GM04504 (cell line): ENCODE results near the gene VMAC.
"Not testable (repeated sequence)": the region's sequence is repeated elsewhere in the genome, so short reads cannot be mapped to it uniquely, and the experiment has no call there.

Source experiments
- DNase-seq: peaks from one replicate; pipeline ENCODE4 v3.0.0-alpha.2; 2012; ENCODE audit warnings: low read depth

VMAC gene

GRCh38 chr19:5904352-5905113 is at the start of gene VMAC:
VMAC (plus strand) TSS chr19:5904872; CDS start chr19:5904891, 19 bp downstream.
- DNase-seq = peak; percentile 100

GRCh38 chr19:5855151-5855550 is 49.5 kb upstream of the VMAC start:
- DNase-seq = not testable (repeated sequence)

GRCh38 chr19:5857203-5858081 is 47.2 kb upstream of the VMAC start:
- DNase-seq = no peak

- no peak for DNase-seq
Measured at GRCh38 chr19:5863030-5863665, 41.5 kb upstream of the VMAC start.

DNA sequence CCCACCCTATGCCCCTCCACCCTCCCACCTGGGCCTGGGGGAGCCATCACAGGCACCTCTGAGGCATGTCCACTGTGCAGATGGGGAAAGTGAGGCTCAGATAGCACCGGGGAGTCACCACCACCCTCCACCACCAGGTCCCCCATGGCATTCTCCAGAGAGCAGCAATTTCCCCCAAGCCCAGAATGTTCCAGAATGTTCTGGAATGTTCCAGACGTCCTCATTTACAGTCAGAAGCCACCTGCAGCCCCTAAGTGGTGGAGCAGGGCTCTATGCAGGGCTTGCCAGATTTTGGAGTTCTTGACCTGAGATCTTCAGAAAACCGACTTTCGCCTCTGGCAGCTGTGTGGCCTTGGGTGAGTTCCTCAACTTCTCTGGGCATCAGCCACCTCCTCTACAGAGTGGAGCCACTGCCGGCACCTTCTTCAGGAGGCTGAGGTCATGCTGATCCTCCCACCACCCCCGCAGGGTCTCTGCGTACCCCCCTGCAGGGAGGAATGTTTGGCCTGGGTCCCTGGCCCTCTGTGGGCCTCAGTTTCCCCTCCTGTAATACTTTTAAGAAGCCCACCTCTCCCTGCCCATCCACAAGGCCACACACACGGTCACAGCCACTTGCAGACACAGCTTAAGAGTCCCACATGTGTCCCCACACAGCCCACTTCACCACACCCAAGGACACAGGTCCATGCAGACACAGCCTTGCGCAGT is 40.5 kb upstream of the VMAC start:
- no peak for DNase-seq

- no peak for DNase-seq
Measured at GRCh38 chr19:5864725-5865486, 39.8 kb upstream of the VMAC start.

GRCh38 chr19:5865772-5866171 is 38.9 kb upstream of the VMAC start:
- no peak for DNase-seq

GRCh38 chr19:5867201-5868136 is 37.2 kb upstream of the VMAC start:
- DNase-seq = no peak

DNA sequence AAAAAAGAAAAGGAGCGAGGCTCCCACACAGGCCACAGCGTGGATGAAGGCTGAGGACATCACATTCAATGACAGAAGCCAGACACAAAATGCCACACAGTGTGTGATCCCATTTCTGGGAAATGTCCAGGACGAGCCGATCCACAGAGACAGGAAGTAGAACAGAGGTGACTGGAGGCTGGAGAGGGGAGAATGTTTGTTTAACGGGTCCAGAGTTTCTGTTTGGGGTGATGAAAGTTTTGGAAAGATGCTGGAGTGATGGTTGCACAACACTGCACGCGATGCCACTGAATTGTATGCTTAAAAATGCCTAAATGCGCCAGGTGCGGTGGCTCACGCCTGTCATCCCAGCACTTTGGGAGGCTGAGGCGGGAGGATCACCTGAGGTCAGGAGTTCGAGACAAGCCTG is 33.7 kb upstream of the VMAC start:
- DNase-seq = no peak

- DNase-seq = no peak
Measured at GRCh38 chr19:5873617-5874199, 31.0 kb upstream of the VMAC start.

GRCh38 chr19:5874496-5874895 is 30.2 kb upstream of the VMAC start:
- DNase-seq = not testable (repeated sequence)

- no peak for DNase-seq
Measured at GRCh38 chr19:5877427-5877826, 27.2 kb upstream of the VMAC start.

GRCh38 chr19:5877882-5878281 is 26.8 kb upstream of the VMAC start:
- DNase-seq = no peak

GRCh38 chr19:5880196-5880595 is 24.5 kb upstream of the VMAC start:
- no peak for DNase-seq

- DNase-seq = peak; percentile 34
Measured at GRCh38 chr19:5880604-5881078, 24.0 kb upstream of the VMAC start.

GRCh38 chr19:5881543-5882299 is 23.0 kb upstream of the VMAC start:
- DNase-seq = no peak

GRCh38 chr19:5882421-5882968 is 22.2 kb upstream of the VMAC start:
- DNase-seq = no peak

DNA sequence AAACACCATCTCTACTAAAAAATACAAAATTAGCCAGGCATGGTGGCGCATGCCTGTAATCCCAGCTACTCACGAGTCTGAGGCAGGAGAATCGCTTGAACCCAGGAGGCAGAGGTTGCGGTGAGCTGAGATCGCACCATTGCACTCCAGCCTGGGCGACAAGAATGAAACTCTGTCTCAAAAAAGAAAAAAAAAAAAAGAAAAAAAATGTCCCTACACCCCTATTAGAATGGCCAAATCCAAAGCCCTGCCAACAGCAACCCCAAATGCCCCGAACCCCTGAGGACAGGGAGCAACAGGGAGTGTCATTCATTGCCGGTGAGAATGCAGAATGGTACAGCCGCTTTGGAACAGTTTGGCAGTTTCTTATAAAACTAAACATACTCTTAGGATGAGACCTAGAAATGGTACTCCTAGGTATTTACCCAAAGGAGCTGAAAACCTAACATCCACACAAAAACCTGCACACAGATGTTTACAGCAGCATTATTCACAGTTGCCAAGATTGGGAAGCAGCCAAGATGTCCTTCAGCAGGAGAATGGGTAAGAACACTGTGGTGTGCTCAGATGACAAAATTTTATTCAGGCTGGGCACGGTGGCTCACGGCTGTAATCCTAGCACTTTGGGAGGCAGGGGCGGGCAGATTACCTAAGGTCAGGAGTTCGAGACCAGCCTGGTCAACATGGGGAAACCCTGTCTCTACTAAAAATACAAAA is 21.4 kb upstream of the VMAC start:
- not testable (repeated sequence) for DNase-seq
